Mesothelial cell of epicardium (in vitro differentiated cells): Measurements from ENCODE around the gene SLC14A1. TPM values are rescaled to one million over a fixed set of nuclear protein-coding genes. Genes with fewer than 3 reads are reported as not detected.

Source experiments
- DNase-seq, 2 experiments: peaks; one replicate each; pipeline ENCODE4 v3.0.0; 2021; ENCODE audit warnings: low spot score in 2 of 2; ENCODE audit not compliant: unreplicated experiment in 2 of 2
- H3K27ac Mint-ChIP-seq: 2 replicates; pipeline ENCODE4 v1.8.0; 2021; ENCODE audit warnings: mixed read lengths
- H3K27me3 Mint-ChIP-seq: 2 replicates; pipeline ENCODE4 v1.8.0; 2021; ENCODE audit warnings: low read depth, mixed read lengths
- H3K36me3 Mint-ChIP-seq: 2 replicates; pipeline ENCODE4 v1.8.0; 2021; ENCODE audit warnings: mixed read lengths
- H3K4me1 Mint-ChIP-seq: 2 replicates; pipeline ENCODE4 v1.8.0; 2021; ENCODE audit warnings: mixed read lengths
- H3K4me3 Mint-ChIP-seq: 2 replicates; pipeline ENCODE4 v1.8.0; 2021; ENCODE audit warnings: mild to moderate bottlenecking, moderate library complexity, mixed read lengths
- H3K9me3 Mint-ChIP-seq: 2 replicates; pipeline ENCODE4 v1.8.0; 2021; ENCODE audit warnings: mixed read lengths
- CTCF ChIP-seq: fragments of 200-600 bp; sonication (generic); IDR thresholded peaks from one replicate; pipeline ENCODE4 v1.5.0; 2021; ENCODE audit warnings: antibody characterized with exemption; ENCODE audit not compliant: unreplicated experiment
- total RNA-seq: library from RNA; stranded (reverse); gene quantifications from 3 replicates; pipeline ENCODE4 v1.2.1, GENCODE V29; 2021

The SLC14A1 gene
- total RNA-seq, 1 donor from 2014 or later = not detected

- Mint-ChIP-seq H3K9me3 (peaks cover under 1% of the 10 kb centered on the region), H3K27me3 (peaks cover 4% of the 10 kb centered on the region), H3K27ac (no peak overlapping the region), H3K4me1 (peaks cover 10% of the 10 kb centered on the region), H3K4me3 (no peak overlapping the region), H3K36me3 (no peaks in the 10 kb centered on the region)
- no peak for DNase-seq
- no peak for TF ChIP-seq CTCF
Observed at GRCh38 chr18:45787346-45787745, 63.4 kb downstream of the SLC14A1 start.

GRCh38 chr18:45788861-45789260 lies 64.9 kb downstream of the SLC14A1 start:
- TF ChIP-seq CTCF = no peak
- no peak for DNase-seq
- peaks cover 4% of the 10 kb centered on the region for H3K9me3 Mint-ChIP-seq
- H3K4me3 Mint-ChIP-seq = no peak overlapping the region
- no peaks in the 10 kb centered on the region for H3K27me3 Mint-ChIP-seq
- no peak overlapping the region for H3K27ac Mint-ChIP-seq
- H3K36me3 Mint-ChIP-seq = no peaks in the 10 kb centered on the region
- H3K4me1 Mint-ChIP-seq = peaks cover 7% of the 10 kb centered on the region

GRCh38 chr18:45792506-45793263 lies 68.7 kb downstream of the SLC14A1 start:
- Mint-ChIP-seq H3K4me3 (no peak overlapping the region), H3K36me3 (no peaks in the 10 kb centered on the region), H3K27ac (no peak overlapping the region), H3K4me1 (peaks cover 6% of the 10 kb centered on the region), H3K9me3 (peaks cover 5% of the 10 kb centered on the region), H3K27me3 (no peaks in the 10 kb centered on the region)
- TF ChIP-seq CTCF = no peak
- DNase-seq = no peak

GRCh38 chr18:45793264-45793965 lies 69.4 kb downstream of the SLC14A1 start:
- H3K4me1 Mint-ChIP-seq = peaks cover 6% of the 10 kb centered on the region
- no peaks in the 10 kb centered on the region for H3K27me3 Mint-ChIP-seq
- no peak overlapping the region for H3K27ac Mint-ChIP-seq

GRCh38 chr18:45801416-45802004 lies 77.5 kb downstream of the SLC14A1 start:
- Mint-ChIP-seq H3K4me1 (peaks cover 4% of the 10 kb centered on the region), H3K4me3 (no peak overlapping the region), H3K27me3 (no peaks in the 10 kb centered on the region), H3K9me3 (peaks cover 59% of the 10 kb centered on the region), H3K27ac (no peak overlapping the region), H3K36me3 (peaks cover 14% of the 10 kb centered on the region)
- TF ChIP-seq CTCF = no peak
- DNase-seq = no peak

More at GRCh38 chr18:45793264-45793965, 69.4 kb downstream of the SLC14A1 start:
- H3K36me3 Mint-ChIP-seq = no peaks in the 10 kb centered on the region
- no peak for DNase-seq
- TF ChIP-seq CTCF = no peak
- H3K9me3 Mint-ChIP-seq = peaks cover 10% of the 10 kb centered on the region
- no peak overlapping the region for H3K4me3 Mint-ChIP-seq

Other genes starting within 250 kb of the SLC14A1 start
- gene SLC14A2, start 108.7 kb upstream of the SLC14A1 start, total RNA-seq = 0.11 to 0.29 TPM in 2 of 3 replicates, not detected in the other
- gene SIGLEC15, start 101.5 kb downstream of the SLC14A1 start, total RNA-seq = not detected in 3 replicates
- 36.1 to 41.6 TPM (median 39.3 TPM) in 3 replicates for gene EPG5, start 243.1 kb downstream of the SLC14A1 start, total RNA-seq